Activated effector memory CD4-positive, alpha-beta T cell treated with anti-CD3 and anti-CD28 coated beads, Interleukin-2, amount 50 U/mL, for 16 hours (primary cell): ENCODE data around the gene OR5D16.
"Not testable (repeated sequence)": the region's sequence is repeated elsewhere in the genome, so short reads cannot be mapped to it uniquely, and the experiment has no call there.

ENCODE experiments used
- DNase-seq: peaks from one replicate; pipeline ENCODE4 v3.0.0-alpha.2; 2020

The OR5D16 gene

DNA sequence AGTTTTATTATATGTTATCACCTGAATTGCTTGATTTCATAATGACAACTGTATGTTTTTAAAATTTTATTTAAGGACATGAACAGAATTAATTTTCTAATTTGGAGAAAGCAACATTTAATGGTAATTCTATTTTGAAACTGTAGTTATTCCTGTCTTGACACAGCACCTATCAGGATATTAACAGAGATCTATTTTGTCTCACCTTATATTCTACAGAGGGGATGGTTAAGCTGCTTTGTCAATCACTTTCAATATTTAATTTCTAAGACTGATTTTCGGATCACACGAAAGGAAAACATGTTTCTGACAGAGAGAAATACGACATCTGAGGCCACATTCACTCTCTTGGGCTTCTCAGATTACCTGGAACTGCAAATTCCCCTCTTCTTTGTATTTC is at the start of gene OR5D16:
TSS of gene OR5D16 (plus strand) at position 301 of the 400 bp plus-strand sequence. CDS start at position 301, 0 bp downstream.
- no peak for DNase-seq

DNA sequence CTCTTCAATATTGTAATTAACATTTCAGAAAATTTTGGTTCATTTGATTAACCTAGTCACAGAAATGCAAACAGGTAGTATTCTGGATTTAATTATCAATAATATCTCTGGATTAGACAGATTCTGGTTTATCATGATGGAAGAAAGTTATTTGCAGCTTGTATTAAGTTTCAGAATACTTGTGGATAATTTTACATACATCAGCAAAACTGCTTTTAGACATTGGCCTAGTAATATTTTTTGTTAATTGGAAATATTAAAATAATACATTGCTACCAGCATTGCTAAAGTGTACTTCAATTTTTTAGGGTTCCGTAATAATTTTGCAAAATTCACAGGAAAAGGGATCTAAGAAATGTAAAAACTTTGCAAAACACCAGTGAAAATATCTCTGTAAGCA is 46.9 kb upstream of the OR5D16 start:
- no peak for DNase-seq

DNA sequence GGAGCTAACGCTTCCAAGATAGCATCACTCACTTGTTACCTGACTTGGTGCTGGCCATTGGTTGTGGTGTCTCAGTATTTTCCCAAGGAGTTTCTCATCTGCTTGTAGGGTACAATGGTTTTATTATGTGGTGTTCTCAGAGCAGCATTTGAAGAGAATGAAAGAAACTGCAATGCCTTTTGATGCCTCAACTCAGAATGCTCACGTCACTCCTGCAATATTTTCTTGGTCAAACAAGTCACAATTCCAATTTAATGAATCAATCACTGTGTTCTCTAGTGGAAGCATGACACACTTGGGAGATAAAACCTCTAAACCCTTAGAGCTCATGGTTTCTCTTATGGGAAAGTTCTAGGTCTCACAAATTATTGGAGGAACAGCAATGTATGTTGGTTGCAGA is 45.2 kb upstream of the OR5D16 start:
- no peak for DNase-seq

DNA sequence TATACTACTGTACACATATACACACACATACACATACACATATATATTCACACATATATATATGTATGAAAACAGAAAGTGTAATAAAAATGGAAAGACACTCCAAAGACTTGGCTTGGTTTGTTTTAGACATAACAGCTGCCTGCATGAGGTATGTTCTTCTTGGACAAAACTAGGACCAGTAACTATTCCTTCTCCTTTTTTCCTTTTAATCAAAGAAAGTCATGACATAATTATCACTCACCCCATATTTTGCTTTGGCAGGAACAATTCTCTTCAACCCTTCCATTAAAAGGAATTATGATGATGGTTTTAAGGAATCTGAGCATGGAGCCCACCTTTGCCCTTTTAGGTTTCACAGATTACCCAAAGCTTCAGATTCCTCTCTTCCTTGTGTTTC is 43.3 kb upstream of the OR5D16 start, which contains the start of gene OR5D14:
TSS of gene OR5D14 (plus strand) at position 301 of the 400 bp plus-strand sequence. CDS start at position 301, 0 bp downstream.
- DNase-seq, result no peak

- DNase-seq, result no peak
Measured at GRCh38 chr11:55806248-55806647, 32.3 kb upstream of the OR5D16 start.

GRCh38 chr11:55811067-55811466 is 27.5 kb upstream of the OR5D16 start, which contains the start of gene OR5L1:
OR5L1 (plus strand) TSS chr11:55811367; CDS start chr11:55811467, 100 bp downstream.
- DNase-seq, result no peak

GRCh38 chr11:55819330-55819729 is 19.2 kb upstream of the OR5D16 start, which contains the start of gene OR5D18:
OR5D18 (plus strand) TSS chr11:55819630; CDS start chr11:55819630, 0 bp downstream.
- DNase-seq, result no peak

DNA sequence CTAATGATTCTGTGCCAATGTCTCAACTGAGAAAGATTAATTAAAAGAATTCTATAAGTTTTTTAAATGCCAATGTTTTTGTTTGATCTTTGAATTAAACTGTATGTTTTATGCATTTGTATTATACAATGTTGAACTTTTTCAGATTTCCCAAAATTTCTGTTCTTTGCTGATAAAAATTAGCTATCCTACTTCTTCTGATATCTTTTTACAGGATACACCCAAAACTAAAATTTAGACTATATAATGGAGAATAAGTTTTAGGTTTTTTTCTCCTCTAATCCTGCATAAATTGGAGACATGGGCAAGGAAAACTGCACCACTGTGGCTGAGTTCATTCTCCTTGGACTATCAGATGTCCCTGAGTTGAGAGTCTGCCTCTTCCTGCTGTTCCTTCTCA is 11.6 kb upstream of the OR5D16 start, which contains the start of gene OR5L2:
TSS of gene OR5L2 (plus strand) at position 301 of the 400 bp plus-strand sequence. CDS start at position 301, 0 bp downstream.
- no peak for DNase-seq

DNA sequence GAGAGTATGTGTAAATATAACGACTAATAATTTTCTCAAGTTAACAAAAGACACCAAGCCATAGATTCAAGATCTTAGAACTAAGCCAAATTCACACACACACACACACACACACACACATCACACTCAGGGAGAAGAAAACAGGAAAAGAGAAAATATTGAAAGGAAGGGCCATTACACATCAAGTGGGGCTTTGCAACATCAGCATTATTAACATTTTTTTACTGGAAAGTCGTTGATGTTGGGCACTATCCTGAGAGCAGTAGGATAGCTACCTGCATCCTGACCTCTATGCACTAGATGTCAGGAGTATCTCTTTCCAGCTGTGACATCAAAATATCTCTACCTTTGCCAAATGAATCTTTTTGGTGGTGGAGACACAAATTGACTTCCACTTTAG is 8.9 kb downstream of the OR5D16 start:
- no peak for DNase-seq

- no peak for DNase-seq
Measured at GRCh38 chr11:55849037-55849436, 10.5 kb downstream of the OR5D16 start.

DNA sequence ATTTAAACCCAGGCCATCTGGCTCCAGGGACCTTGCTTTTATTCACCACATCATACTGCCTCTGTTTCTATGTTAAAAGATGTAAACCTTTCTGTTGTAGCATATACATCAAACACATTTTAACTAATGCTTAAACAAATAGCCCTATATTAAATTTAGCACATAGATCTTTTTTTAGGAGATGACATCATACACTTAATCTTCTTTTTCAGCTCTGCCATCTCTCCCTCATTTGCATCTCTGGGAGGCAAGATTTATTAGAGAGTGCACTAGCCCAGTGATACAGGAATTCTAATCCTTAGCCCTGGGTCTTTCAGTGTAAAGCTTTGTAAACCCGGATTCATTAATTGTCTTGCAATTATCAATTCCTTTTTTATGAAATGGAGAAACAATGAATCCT is 13.6 kb downstream of the OR5D16 start:
- no peak for DNase-seq

DNA sequence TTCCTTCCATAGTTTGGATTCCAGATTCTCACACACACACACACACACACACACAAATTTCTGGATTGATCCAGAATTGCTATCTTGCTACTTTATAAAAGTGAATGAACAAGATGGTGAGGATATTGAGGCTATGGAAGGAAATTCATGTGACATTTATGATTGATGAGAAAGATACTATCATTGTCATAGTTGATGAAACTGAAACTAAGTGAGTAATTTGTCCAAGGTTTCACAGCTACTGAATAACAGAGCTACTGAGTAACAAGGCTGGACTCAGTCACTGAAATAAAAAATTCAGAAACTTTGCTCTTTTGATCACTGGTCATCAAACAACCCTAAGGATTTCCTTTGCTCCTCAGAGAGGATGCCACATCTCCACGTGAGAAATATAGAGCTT is 16.2 kb downstream of the OR5D16 start:
- no peak for DNase-seq

DNA sequence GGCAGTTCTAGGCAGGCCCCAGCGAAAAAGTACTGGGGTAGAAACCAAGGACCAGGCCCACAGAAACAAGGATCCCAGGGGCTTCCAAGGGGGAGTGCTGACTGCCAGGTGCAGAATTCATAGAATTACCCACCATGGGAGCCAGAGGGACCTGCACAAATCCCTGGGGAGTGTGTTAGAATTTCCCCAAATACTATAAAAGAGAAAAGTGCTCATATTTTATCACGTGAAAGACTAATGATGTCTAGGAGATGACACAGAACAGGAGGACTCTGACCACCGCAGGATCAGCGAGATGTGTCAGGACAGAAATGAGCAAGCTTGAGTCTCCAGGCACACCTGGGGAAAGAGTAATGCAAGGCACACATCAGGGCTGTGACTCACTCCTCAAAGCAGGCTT is 28.8 kb downstream of the OR5D16 start:
- not testable (repeated sequence) for DNase-seq

DNA sequence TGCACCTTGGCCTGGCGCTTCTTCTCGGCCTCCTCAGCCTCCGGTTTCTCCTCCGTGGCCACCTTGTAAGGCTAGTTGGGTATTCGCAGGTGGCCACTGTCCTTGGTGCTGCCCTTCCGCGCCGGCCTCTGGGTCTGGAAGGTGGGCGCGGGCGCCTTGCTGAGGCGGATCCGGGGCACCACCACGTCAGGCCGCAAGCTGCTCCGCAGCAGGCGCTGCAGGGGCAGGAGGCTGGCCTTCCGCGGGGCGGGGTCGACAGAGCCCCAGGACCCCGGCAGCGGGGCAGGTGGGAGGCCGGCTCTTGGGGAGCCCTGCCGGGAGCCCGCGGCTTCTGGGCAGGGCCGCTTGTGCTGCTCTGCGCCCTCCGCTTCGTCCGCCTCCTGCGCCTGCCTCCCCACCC is 34.2 kb downstream of the OR5D16 start:
- not testable (repeated sequence) for DNase-seq

DNA sequence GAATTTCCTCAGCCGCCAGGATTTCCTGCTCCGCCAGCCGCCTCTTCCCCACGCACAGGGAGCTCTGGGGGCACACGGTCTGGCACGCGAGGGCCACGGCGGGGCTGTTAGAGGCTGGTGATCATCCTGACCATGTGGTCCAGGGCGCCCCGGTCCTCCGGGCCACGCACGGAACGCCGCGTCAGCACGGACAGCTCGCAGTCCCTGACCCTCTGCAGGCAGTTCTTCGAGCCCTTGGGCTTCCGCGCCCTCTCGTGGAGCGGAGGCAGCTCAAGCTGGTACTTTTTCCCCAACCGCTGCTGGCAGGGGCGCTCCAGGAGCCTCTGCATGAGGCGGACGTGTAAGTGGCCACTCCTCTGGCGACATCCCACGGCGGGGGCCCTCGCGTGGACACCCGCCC is 34.6 kb downstream of the OR5D16 start:
- DNase-seq, result not testable (repeated sequence)

DNA sequence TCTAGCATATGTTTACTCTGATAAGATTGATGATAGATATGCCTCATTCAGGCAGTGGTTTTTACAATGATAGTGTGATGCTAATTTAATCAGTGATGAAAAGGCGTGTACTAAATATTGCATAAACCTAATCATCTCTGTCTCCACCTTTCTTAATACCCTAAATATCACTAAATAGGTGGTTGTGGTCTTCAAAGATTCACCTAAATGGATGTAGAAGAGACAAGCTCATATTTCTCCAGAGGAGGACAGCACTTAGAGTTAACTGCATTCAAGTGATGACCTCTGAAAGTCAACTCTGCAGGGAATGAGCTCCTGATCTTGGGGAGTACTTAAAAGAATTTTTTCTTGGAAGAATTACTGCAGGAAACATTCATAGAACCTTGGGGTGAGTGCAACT is 44.4 kb downstream of the OR5D16 start, which contains the start of gene TRIM51:
TSS of gene TRIM51 (plus strand) at position 301 of the 400 bp plus-strand sequence. CDS start 2,132 bp downstream, outside the sequence.
- not testable (repeated sequence) for DNase-seq

- DNase-seq, result not testable (repeated sequence)
Measured at GRCh38 chr11:55884995-55885394, 46.4 kb downstream of the OR5D16 start.

DNA sequence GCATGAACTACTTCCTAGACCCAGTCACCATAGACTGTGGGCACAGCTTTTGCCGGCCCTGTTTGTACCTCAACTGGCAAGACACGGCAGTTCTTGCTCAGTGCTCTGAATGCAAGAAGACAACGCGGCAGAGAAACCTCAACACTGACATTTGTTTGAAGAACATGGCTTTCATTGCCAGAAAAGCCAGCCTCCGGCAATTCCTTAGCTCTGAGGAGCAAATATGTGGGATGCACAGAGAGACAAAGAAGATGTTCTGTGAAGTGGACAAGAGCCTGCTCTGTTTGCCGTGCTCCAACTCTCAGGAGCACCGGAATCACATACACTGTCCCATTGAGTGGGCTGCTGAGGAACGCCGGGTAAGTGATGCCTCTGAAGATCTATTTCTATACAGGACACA is 46.9 kb downstream of the OR5D16 start:
- not testable (repeated sequence) for DNase-seq
